HCEC 1CT (cell line): ENCODE results near the gene SEC24A.
A peak's percentile ranks its signal among the peaks of the same experiment; 100 is the strongest.
"Not testable (repeated sequence)": the region's sequence is repeated elsewhere in the genome, so short reads cannot be mapped to it uniquely, and the experiment has no call there.

Source experiments
- DNase-seq: peaks from one replicate; pipeline ENCODE4 v3.0.0-alpha.2; 2017

The SEC24A gene

GRCh38 chr5:134651531-134651930 is 2.9 kb downstream of the SEC24A start:
- peak; percentile 47 for DNase-seq

GRCh38 chr5:134656690-134657089 is 8.1 kb downstream of the SEC24A start:
- no peak for DNase-seq

- no peak for DNase-seq
Measured at GRCh38 chr5:134659456-134659855, 10.9 kb downstream of the SEC24A start.

GRCh38 chr5:134659922-134660321 is 11.3 kb downstream of the SEC24A start:
- no peak for DNase-seq

GRCh38 chr5:134662971-134663370 is 14.4 kb downstream of the SEC24A start:
- DNase-seq = no peak

GRCh38 chr5:134664448-134664847 is 15.9 kb downstream of the SEC24A start:
- DNase-seq = no peak

GRCh38 chr5:134673546-134673945 is 25.0 kb downstream of the SEC24A start:
- not testable (repeated sequence) for DNase-seq

GRCh38 chr5:134677357-134677756 is 28.8 kb downstream of the SEC24A start:
- not testable (repeated sequence) for DNase-seq

GRCh38 chr5:134690144-134690543 is 41.6 kb downstream of the SEC24A start:
- DNase-seq = not testable (repeated sequence)

- no peak for DNase-seq
Measured at GRCh38 chr5:134692722-134693121, 44.1 kb downstream of the SEC24A start.

GRCh38 chr5:134708301-134708700 is 59.7 kb downstream of the SEC24A start:
- DNase-seq = no peak

GRCh38 chr5:134714120-134714519 is 65.5 kb downstream of the SEC24A start:
- no peak for DNase-seq

GRCh38 chr5:134714541-134714940 is 66.0 kb downstream of the SEC24A start:
- DNase-seq = no peak

- not testable (repeated sequence) for DNase-seq
Measured at GRCh38 chr5:134715466-134715865, 66.9 kb downstream of the SEC24A start.

GRCh38 chr5:134724872-134725271 is 76.3 kb downstream of the SEC24A start:
- DNase-seq = no peak

- no peak for DNase-seq
Measured at GRCh38 chr5:134732819-134733218, 84.2 kb downstream of the SEC24A start.

GRCh38 chr5:134735243-134735642 is 86.7 kb downstream of the SEC24A start:
- DNase-seq = no peak

GRCh38 chr5:134736173-134736812 is 87.7 kb downstream of the SEC24A start:
- no peak for DNase-seq

- peak; percentile 97 for DNase-seq
Measured at GRCh38 chr5:134738133-134738962, 89.8 kb downstream of the SEC24A start, which contains the start of gene CAMLG. Gene CAMLG (plus strand): TSS chr5:134738548. CDS start chr5:134738621, 73 bp downstream.

GRCh38 chr5:134738963-134739661 is 90.5 kb downstream of the SEC24A start:
- peak; percentile 40 for DNase-seq

- no peak for DNase-seq
Measured at GRCh38 chr5:134741052-134741451, 92.5 kb downstream of the SEC24A start.

- DNase-seq = no peak
Measured at GRCh38 chr5:134742134-134742533, 93.5 kb downstream of the SEC24A start.

GRCh38 chr5:134749415-134749814 is 100.8 kb downstream of the SEC24A start:
- no peak for DNase-seq

GRCh38 chr5:134758176-134758503 is 109.6 kb downstream of the SEC24A start:
- no peak for DNase-seq
